Gastroesophageal sphincter (tissue), 4 donors: ENCODE results near the gene ABTB2. TPM values are rescaled to one million over a fixed set of nuclear protein-coding genes. Genes with fewer than 3 reads are reported as not detected.
A peak's percentile ranks its signal among the peaks of the same experiment; 100 is the strongest.

Source experiments
- ATAC-seq: fragments of 150-250 bp; one replicate; pipeline ENCODE4 v1.9.1; 2016; ENCODE audit warnings: mild to moderate bottlenecking, moderate library complexity
- H3K27ac ChIP-seq, 4 donors: fragments of 200-600 bp; sonication (generic) in 3 of 4; 1 replicate in 3 of 4; 2 replicates in 1 of 4; pipeline ENCODE4 v1.5.1; 2016 to 2019
- H3K27me3 ChIP-seq: fragments of 200-600 bp; sonication (generic); one replicate; pipeline ENCODE4 v1.5.1; 2019
- H3K36me3 ChIP-seq, 2 donors: fragments of 200-600 bp; sonication (generic); one replicate each; pipeline ENCODE4 v1.5.1; 2019; ENCODE audit warnings: control low read depth in 1 of 2
- H3K4me1 ChIP-seq, 3 donors: fragments of 200-600 bp; sonication (generic); 1 replicate in 2 of 3; 2 replicates in 1 of 3; pipeline ENCODE4 v1.5.1; 2016 to 2019; ENCODE audit warnings: control low read depth in 2 of 3
- H3K4me3 ChIP-seq, 2 donors: fragments of 200-600 bp; sonication (generic); one replicate each; pipeline ENCODE4 v1.5.1; 2019; ENCODE audit warnings: mild to moderate bottlenecking in 1 of 2, moderate library complexity in 1 of 2
- H3K9me3 ChIP-seq, 3 donors: fragments of 200-600 bp; sonication (generic); one replicate each; pipeline ENCODE4 v1.5.1; 2017 to 2019; ENCODE audit warnings: control low read depth in 2 of 3
- CTCF ChIP-seq, 4 experiments: fragments of 200-600 bp in 2 of 4; fragments of 450-650 bp in 2 of 4; sonication (generic) in 1 of 4; IDR thresholded peaks; one replicate each; pipeline ENCODE4 v1.5.1; 2017 to 2019; ENCODE audit warnings: antibody characterized with exemption in 4 of 4, mild to moderate bottlenecking in 2 of 4, moderate library complexity in 2 of 4
- EP300 ChIP-seq: sonication (generic); formaldehyde crosslinking; IDR thresholded peaks from one replicate; pipeline ENCODE4 v1.6.1; 2017; ENCODE audit warnings: antibody characterized with exemption, mild to moderate bottlenecking
- POLR2A ChIP-seq, 2 donors: fragments of 450-650 bp; IDR thresholded peaks; one replicate each; pipeline ENCODE4 v1.6.1; 2017; ENCODE audit warnings: antibody characterized with exemption in 2 of 2, mild to moderate bottlenecking in 2 of 2, moderate library complexity in 1 of 2
- POLR2AphosphoS5 ChIP-seq: sonication (generic); formaldehyde crosslinking; IDR thresholded peaks from one replicate; pipeline ENCODE4 v1.6.1; 2017; ENCODE audit warnings: antibody characterized with exemption
- WGBS, 2 donors: methylation state at CpG; one replicate each; pipeline ENCODE4 v1.1.5; 2018; ENCODE audit warnings: low coverage in 1 of 2; 5-methylcytosine and 5-hydroxymethylcytosine counted together
- total RNA-seq, 4 donors: library from RNA; depleted of rRNA; stranded (reverse); fragments of >200 nt; gene quantifications; one replicate each; pipeline ENCODE4 v1.1.0, GENCODE V29; 2016

ABTB2 gene
- total RNA-seq, 4 donors from 2014 or later, result 4.1 to 11.0 (median 7.5) TPM

GRCh38 chr11:34269694-34270245, 88.0 kb downstream of the ABTB2 start:
- ATAC-seq, result no peak
- H3K9me3 ChIP-seq, result no peaks in the 10 kb centered on the region
- H3K4me1 ChIP-seq, result peaks cover 0 to 34% (median 9%) of the 10 kb centered on the region in 3 donors
- no peaks in the 10 kb centered on the region for H3K27me3 ChIP-seq
- H3K27ac ChIP-seq, result no peak overlapping the region
- WGBS, 2 donors, result 89 to 100% methylated on average over 3 to 6 of the region's 7 CpGs
- TF ChIP-seq CTCF (IDR thresholded peaks at IDR 0.05) (no peak), POLR2A (IDR thresholded peaks at IDR 0.05) (no peak), EP300 (no peak), POLR2AphosphoS5 (no peak)
- no peaks in the 10 kb centered on the region for H3K36me3 ChIP-seq
- no peak overlapping the region for H3K4me3 ChIP-seq

DNA sequence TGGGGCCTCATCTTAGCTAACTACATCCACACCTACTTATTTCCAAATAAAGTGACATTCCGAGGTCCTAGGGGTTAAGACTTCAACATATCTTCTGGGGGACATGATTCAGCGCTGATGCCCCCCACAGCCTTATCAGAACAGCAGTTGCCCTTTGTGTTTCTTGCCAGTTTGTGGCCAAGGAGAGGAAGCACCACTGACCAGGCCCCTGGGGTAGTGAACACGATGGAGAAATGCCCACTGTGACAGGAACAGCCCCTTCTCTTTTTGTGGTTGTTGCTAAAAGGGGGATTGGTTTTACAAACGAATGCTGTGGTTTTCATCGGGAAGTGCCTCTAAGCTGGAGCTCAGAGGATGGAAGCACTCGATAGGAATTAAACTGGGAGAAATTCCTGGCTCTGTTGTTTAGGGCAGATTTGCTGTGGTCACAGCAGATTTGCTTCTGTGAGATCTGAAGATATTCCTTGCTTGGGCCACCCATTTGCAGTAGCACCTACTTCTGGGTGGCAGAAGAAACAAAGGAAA, 88.8 kb downstream of the ABTB2 start:
- ATAC-seq, result no peak
- Histone ChIP-seq H3K9me3 (no peaks in the 10 kb centered on the region), H3K4me3 (no peak overlapping the region), H3K27ac (no peak overlapping the region), H3K4me1 (peaks cover 0 to 35% (median 6%) of the 10 kb centered on the region in 3 donors), H3K36me3 (no peaks in the 10 kb centered on the region), H3K27me3 (no peaks in the 10 kb centered on the region)
- TF ChIP-seq EP300 (no peak), POLR2AphosphoS5 (no peak), POLR2A (IDR thresholded peaks at IDR 0.05) (no peak), CTCF (IDR thresholded peaks at IDR 0.05) (no peak)
- 59 to 90% methylated on average over 2 to 5 of the region's 6 CpGs for WGBS, 2 donors

DNA sequence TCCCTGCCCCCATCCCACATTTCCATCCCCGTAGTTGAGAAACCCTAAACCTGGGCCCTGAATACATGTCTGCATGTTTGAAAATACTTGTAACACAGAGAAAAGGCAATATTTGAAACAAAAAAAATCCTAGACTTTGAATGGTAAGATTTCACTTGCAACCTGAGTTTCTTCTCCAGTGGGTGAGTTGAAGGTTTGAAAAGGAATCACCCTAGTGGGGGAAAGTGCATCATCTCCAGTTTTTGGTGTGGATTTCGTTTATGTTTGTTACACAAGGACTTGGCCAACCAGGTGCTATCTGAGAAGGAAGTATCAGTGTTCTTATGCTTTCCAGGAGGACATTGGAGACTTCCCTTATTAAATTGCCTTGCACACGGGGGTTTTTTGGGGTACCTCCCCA, 90.4 kb downstream of the ABTB2 start:
- peak overlapping the region in 3 of 4 donors; percentile 49 to 62 (median 55) for H3K27ac ChIP-seq
- H3K4me1 ChIP-seq, result peaks cover 0 to 51% (median 6%) of the 10 kb centered on the region in 3 donors
- no peak overlapping the region for H3K4me3 ChIP-seq
- no peak for TF ChIP-seq CTCF (IDR thresholded peaks at IDR 0.05)
- no peak for TF ChIP-seq POLR2A (IDR thresholded peaks at IDR 0.05)
- TF ChIP-seq POLR2AphosphoS5, result no peak
- no peak for TF ChIP-seq EP300
- H3K9me3 ChIP-seq, result no peaks in the 10 kb centered on the region
- ATAC-seq, result no peak
- H3K36me3 ChIP-seq, result no peaks in the 10 kb centered on the region
- WGBS, 2 donors, result 39 to 85% methylated on average over 2 to 3 of the region's 3 CpGs
- no peaks in the 10 kb centered on the region for H3K27me3 ChIP-seq

DNA sequence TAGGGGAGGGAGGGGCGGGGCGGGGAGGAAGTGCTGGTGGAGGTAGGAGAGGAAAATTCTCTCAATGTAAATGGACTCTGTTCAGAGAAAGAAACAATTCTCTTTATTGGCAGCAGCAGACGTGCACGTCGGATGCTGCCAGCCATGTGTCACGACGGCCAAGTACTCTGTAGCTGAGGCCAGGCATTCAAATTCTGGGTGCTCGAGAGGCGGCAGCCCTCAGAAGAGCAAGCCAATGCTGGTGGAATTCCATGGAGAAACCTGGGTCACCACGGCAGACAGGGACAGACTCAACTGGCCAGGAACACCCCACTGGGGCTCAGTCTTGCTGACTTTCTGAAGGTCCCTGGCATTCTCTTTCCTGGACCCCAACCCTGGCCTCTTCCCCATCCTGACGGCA, 90.8 kb downstream of the ABTB2 start:
- no peaks in the 10 kb centered on the region for H3K36me3 ChIP-seq
- no peaks in the 10 kb centered on the region for H3K27me3 ChIP-seq
- no peak for TF ChIP-seq POLR2A (IDR thresholded peaks at IDR 0.05)
- no peak for TF ChIP-seq POLR2AphosphoS5
- no peak for TF ChIP-seq CTCF (IDR thresholded peaks at IDR 0.05)
- no peak for TF ChIP-seq EP300
- peak overlapping the region in 3 of 4 donors; percentile 49 to 62 (median 55) for H3K27ac ChIP-seq
- no peak for ATAC-seq
- WGBS, 2 donors, result 15% methylated on average over 5 of the region's 11 CpGs; no CpG with 5 or more reads in 1 of the 2 donors
- no peak overlapping the region for H3K4me3 ChIP-seq
- H3K9me3 ChIP-seq, result no peaks in the 10 kb centered on the region
- peaks cover 0 to 53% (median 6%) of the 10 kb centered on the region in 3 donors for H3K4me1 ChIP-seq
